Activated CD4-positive, alpha-beta memory T cell treated with anti-CD3 and anti-CD28 coated beads, Interleukin-2, amount 10 ng/mL, durations not matched to agents 7 days and 5 days (primary cell): Measurements from ENCODE around the gene ARID3A. TPM values are rescaled to one million over a fixed set of nuclear protein-coding genes. Genes with fewer than 3 reads are reported as not detected.

Experiments
- CTCF ChIA-PET: fragments of 350-600 bp; sonication (Branson Sonifier 250); formaldehyde crosslinking; loops from one replicate; lab custom pipeline; 2021; ENCODE audit warnings: antibody characterized with exemption, inconsistent platforms; lab: Charles Lee
- POLR2A ChIA-PET: fragments of 350-600 bp; sonication (Branson Sonifier 250); formaldehyde crosslinking; loops from one replicate; lab custom pipeline; 2021; ENCODE audit warnings: antibody characterized with exemption; lab: Charles Lee
- DNase-seq: peaks from one replicate; pipeline ENCODE4 v3.0.0-alpha.2; 2020
- H3K27ac Mint-ChIP-seq: one replicate; pipeline ENCODE4 v1.8.0; 2021; ENCODE audit warnings: mild to moderate bottlenecking, mixed read lengths
- H3K27me3 Mint-ChIP-seq: one replicate; pipeline ENCODE4 v1.8.0; 2021; ENCODE audit warnings: mixed read lengths
- H3K36me3 Mint-ChIP-seq: one replicate; pipeline ENCODE4 v1.8.0; 2021; ENCODE audit warnings: low read depth, mixed read lengths
- H3K4me1 Mint-ChIP-seq: one replicate; pipeline ENCODE4 v1.8.0; 2021; ENCODE audit warnings: mixed read lengths
- H3K4me3 Mint-ChIP-seq: one replicate; pipeline ENCODE4 v1.8.0; 2021; ENCODE audit warnings: mild to moderate bottlenecking, mixed read lengths
- H3K9me3 Mint-ChIP-seq: one replicate; pipeline ENCODE4 v1.8.0; 2021; ENCODE audit warnings: mixed read lengths
- total RNA-seq, 2 experiments: library from RNA; stranded (reverse); gene quantifications; one replicate each; pipeline ENCODE4 v1.2.3, GENCODE V29; 2021

ARID3A gene
- total RNA-seq, 2 experiments from 2014 or later: 32.4 to 34.0 TPM

DNA sequence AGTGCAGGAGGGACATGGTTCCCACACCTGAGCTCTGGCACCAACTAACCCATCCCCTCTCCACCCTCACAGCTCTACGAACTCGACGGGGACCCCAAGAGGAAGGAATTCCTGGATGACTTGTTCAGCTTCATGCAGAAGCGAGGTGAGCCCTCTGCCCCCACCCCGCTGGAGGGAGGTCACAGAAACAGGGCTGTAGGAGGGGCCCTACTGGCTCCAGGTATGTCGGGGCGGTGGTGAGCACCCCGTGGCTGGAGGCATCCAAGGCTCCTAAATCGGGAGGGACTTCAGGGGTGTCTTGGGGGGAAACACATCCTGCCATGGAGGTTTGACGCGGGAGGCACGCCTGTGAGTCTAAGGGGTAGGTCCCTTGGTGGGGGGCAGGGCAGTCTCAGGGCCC is 34.2 kb downstream of the ARID3A start:
- Mint-ChIP-seq H3K4me1 (peaks cover 11% of the 10 kb centered on the region), H3K27ac (no peak overlapping the region), H3K9me3 (peaks cover 2% of the 10 kb centered on the region), H3K36me3 (peaks cover 21% of the 10 kb centered on the region), H3K4me3 (no peak overlapping the region), H3K27me3 (no peaks in the 10 kb centered on the region)
- ChIA-PET POLR2A (no interaction called here), CTCF (no interaction called here)
- no peak for DNase-seq

DNA sequence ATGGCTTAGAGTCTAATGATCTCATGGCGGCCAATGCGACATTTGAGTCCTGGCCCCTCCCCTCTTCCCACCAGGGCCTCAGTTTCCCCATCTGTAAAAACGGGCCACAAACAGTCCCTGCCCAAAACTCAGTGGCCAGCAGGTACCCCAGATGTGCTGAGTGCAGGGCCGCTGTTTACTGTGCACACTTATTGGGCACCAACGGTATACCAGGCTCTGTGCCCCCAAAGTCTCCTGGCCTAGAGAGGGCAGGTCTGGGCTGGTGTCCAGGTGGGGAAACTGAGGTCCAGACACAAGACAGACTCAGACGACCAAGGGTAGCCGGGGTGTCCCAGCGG is 34.7 kb downstream of the ARID3A start:
- no peaks in the 10 kb centered on the region for H3K27me3 Mint-ChIP-seq
- no peak overlapping the region for H3K4me3 Mint-ChIP-seq
- ChIA-PET POLR2A (no interaction called here), CTCF (no interaction called here)
- H3K36me3 Mint-ChIP-seq: peaks cover 26% of the 10 kb centered on the region
- H3K9me3 Mint-ChIP-seq: peaks cover 2% of the 10 kb centered on the region
- H3K27ac Mint-ChIP-seq: no peak overlapping the region
- DNase-seq: no peak
- H3K4me1 Mint-ChIP-seq: peaks cover 15% of the 10 kb centered on the region

DNA sequence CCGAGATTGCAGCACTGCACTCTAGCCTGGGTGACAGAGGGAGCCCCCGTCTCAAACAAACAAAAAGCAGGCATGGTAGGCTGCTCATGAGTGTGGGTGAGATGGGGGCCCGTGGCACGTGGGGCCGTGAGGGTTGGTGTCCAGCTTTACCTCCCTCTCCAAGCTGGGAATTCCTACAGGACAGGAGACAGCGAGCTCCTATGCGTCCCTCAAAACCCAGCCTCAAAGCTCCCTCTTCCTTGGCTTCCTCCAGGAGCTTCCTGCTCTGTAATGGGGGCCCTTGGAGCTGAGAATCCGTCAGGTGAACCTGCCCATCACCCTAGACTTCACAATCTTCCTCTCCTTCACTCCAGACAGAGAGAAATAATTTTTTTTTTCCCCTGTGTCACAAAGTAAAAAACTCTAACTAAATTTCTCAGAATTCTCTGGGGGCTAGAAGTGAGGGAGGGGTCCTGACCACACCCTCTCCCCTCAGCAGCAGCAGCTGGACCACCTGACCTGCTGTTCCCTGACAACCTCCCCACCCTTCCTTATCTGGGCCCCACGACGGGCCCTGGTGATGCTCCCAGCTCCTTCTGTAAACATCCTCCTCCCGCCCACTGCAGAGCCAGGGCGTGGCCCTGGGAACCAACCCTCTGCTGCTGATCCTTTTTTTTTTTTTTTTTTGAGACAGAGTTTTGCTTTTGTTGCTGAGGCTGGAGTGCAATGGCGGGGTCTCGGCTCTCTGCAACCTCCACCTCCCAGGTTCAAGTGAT is 36.2 kb downstream of the ARID3A start:
- Mint-ChIP-seq H3K27ac (peak overlapping the region; percentile 58), H3K4me1 (peaks cover 15% of the 10 kb centered on the region), H3K4me3 (no peak overlapping the region), H3K27me3 (no peaks in the 10 kb centered on the region), H3K36me3 (peaks cover 38% of the 10 kb centered on the region), H3K9me3 (peaks cover 2% of the 10 kb centered on the region)
- no peak for DNase-seq
- CTCF ChIA-PET: interaction anchor here (0.7 kb wide), 1 partner anchor 272 kb away, joined by 5 read pairs; no protein-coding TSS in a partner anchor
- POLR2A ChIA-PET: interaction anchor here (0.5 to 1.0 kb wide), 3 partner anchors 22 to 293 kb away, joined by 3 read pairs; partner anchors contain the start of gene WDR18

DNA sequence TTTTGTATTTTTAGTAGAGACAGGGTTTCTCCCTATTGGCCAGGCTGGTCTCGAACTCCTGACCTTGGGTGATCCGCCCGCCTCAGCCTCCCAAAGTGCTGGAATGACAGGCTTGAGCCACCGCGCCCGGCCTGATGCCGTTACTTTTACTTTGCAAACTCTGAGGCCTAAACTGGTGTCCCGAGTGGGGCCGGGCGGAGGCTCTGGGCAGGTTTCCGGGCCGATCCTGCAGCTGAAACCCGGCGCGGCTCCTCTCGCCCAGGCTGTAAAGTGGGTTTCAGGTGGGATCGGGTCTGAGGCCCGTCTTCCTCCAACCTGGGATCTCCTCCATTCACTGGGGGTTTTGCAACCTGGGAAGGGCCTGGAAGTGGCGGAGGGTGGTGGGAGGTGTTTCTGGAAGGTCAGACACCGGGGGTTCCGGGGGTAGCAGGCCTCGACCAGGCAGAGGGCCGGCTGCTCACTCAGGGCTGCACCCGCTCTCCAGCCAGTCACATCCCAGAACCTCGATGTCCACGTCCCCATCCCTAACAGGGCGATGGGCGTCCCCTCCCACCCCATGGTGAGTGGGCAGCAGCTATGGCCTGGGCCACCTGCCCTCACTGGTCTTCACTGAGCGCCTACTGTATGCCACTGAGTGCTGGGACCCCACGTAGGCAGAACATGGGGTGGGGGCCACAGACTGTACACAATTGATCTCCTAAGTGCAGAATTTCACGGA is 37.0 kb downstream of the ARID3A start:
- Mint-ChIP-seq H3K4me1 (peaks cover 15% of the 10 kb centered on the region), H3K27me3 (no peaks in the 10 kb centered on the region), H3K4me3 (no peak overlapping the region), H3K27ac (no peak overlapping the region), H3K9me3 (peaks cover 2% of the 10 kb centered on the region), H3K36me3 (peaks cover 41% of the 10 kb centered on the region)
- POLR2A ChIA-PET: interaction anchor here (0.9 to 1.0 kb wide), 2 partner anchors 21 to 77 kb away, joined by 3 read pairs; partner anchors contain the start of gene WDR18
- CTCF ChIA-PET: no interaction called here
- no peak for DNase-seq

DNA sequence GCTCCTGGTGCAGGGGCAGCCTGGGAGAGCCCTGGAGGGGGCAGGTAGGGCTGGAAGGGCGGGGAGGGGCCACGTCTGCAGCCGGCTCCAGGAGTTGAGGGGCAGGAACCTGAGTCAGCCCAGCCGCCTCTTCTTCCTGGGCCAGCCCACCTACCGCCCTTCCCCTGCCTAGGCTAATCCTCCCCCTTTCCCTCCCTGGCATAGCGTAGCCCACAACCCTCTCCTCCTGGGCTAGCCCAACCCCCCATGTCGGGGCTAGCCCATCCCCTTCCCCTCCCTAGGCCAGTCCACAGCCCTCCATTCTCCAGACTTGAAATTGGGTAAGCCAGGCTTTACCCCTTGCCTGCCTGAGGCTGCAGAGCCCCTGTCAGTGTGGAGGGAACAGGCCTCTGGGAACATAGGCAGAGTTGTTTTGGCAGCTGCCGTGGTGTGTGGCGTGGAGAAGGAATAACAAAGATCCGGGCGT is 37.7 kb downstream of the ARID3A start:
- H3K36me3 Mint-ChIP-seq: peaks cover 46% of the 10 kb centered on the region
- no peak overlapping the region for H3K27ac Mint-ChIP-seq
- POLR2A ChIA-PET: no interaction called here
- H3K4me1 Mint-ChIP-seq: peaks cover 13% of the 10 kb centered on the region
- peaks cover 2% of the 10 kb centered on the region for H3K9me3 Mint-ChIP-seq
- no peak for DNase-seq
- CTCF ChIA-PET: no interaction called here
- H3K4me3 Mint-ChIP-seq: no peak overlapping the region
- H3K27me3 Mint-ChIP-seq: no peaks in the 10 kb centered on the region

DNA sequence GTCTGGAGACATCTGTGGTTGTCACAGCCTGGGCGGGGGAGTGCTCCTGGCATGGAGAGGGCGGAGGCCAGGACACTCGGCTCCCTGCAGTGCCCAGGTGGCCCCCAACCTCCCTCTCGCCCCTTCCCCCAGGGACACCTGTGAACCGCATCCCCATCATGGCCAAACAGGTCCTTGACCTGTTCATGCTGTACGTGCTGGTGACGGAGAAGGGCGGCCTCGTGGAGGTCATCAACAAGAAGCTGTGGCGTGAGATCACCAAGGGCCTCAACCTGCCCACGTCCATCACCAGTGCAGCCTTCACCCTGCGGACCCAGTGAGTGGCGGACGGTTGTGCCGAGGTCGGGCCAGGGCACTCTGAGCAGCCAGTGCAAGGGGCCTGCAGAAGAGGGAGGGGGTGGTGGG is 38.3 kb downstream of the ARID3A start:
- peaks cover 51% of the 10 kb centered on the region for H3K36me3 Mint-ChIP-seq
- POLR2A ChIA-PET: no interaction called here
- H3K4me3 Mint-ChIP-seq: no peak overlapping the region
- no peak for DNase-seq
- H3K4me1 Mint-ChIP-seq: peaks cover 10% of the 10 kb centered on the region
- no peaks in the 10 kb centered on the region for H3K27me3 Mint-ChIP-seq
- peaks cover 2% of the 10 kb centered on the region for H3K9me3 Mint-ChIP-seq
- CTCF ChIA-PET: no interaction called here
- H3K27ac Mint-ChIP-seq: no peak overlapping the region

DNA sequence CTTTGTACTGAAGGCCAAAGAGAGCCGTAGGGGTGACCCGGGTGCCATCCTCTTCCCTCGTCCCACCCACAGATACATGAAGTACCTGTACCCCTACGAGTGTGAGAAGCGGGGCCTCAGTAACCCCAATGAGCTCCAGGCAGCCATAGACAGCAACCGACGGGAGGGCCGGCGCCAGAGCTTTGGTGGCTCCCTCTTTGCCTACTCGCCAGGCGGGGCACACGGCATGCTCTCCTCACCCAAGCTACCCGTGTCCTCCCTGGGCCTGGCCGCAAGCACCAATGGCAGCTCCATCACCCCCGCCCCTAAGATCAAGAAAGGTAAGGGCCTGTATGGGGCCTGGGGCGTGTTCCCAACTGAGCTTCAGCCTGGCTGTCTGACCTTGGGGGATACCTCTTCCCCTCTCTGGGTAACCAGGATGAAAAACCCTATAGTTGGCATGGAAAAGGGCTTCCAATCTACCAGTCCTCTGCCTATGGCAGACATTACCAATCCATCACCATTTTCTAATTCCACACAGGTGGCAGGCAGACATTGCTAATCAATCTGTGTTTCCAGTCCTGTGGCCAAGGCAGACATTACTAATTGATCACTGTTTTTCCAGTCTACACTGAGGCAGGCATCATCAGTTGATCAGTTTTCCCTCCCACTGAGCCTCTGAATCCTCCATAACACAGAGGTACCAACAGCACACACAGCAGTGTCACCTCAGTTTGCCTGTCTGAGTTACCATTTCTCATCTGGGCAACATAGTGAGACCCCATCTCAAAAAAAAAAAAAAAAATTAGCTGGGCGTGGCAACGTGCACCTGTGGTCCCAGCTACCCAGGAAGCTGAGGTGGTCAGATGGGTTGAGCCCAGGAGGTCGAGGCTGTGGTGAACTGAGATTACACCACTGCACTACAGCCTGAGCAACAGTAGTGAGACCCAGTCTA is 39.2 kb downstream of the ARID3A start:
- Mint-ChIP-seq H3K27me3 (no peaks in the 10 kb centered on the region), H3K4me3 (no peak overlapping the region), H3K9me3 (peaks cover 2% of the 10 kb centered on the region), H3K36me3 (peaks cover 54% of the 10 kb centered on the region), H3K4me1 (peaks cover 10% of the 10 kb centered on the region), H3K27ac (no peak overlapping the region)
- ChIA-PET POLR2A (no interaction called here), CTCF (no interaction called here)
- no peak for DNase-seq

DNA sequence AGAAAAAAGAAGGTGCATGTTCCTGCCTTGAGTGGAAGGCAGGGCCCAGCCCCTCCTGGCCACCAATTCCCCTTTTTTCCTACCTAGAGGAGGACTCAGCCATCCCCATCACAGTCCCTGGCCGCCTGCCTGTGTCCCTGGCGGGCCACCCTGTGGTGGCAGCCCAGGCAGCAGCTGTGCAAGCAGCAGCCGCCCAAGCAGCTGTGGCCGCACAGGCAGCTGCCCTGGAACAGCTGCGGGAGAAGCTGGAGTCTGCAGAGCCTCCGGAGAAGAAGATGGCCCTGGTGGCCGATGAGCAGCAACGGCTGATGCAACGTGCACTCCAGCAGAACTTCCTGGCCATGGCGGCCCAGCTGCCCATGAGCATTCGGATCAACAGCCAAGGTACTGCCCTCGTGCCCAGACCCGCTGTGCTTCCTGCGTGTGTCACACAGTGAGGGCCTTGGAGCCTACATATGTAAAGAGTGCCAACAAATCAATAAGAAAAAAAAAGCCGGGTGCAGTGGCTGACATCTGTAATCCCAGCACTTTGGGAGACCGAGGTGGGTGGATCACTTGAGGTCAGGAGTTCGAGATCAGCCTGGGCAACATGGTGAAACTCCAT is 40.8 kb downstream of the ARID3A start:
- no peak for DNase-seq
- H3K36me3 Mint-ChIP-seq: peaks cover 67% of the 10 kb centered on the region
- H3K4me1 Mint-ChIP-seq: peaks cover 10% of the 10 kb centered on the region
- CTCF ChIA-PET: interaction anchor here (0.6 kb wide), 1 partner anchor 28 kb away, joined by 3 read pairs; no protein-coding TSS in a partner anchor
- no peak overlapping the region for H3K27ac Mint-ChIP-seq
- peaks cover 7% of the 10 kb centered on the region for H3K9me3 Mint-ChIP-seq
- POLR2A ChIA-PET: no interaction called here
- H3K4me3 Mint-ChIP-seq: no peak overlapping the region
- H3K27me3 Mint-ChIP-seq: no peaks in the 10 kb centered on the region

DNA sequence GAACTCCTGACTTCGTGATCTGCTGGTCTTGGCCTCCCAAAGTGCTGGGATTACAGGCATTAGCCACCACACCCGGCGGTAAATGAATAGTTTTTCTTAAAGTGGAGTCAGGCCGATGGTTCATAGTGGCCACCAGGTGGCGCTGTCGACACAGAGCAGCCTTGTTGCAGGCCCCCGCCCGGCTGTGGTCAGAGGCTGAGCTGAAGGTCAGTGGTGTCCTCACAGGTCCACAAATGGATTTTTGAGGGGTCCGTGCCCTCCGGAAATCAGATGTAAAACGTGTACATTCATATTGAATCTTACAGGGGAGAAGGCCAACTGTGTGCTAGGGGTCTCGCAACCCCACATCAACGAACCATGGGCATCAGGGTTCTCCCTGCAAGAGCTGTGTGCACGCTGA is 44.9 kb downstream of the ARID3A start:
- Mint-ChIP-seq H3K27ac (no peak overlapping the region), H3K4me3 (no peak overlapping the region)
- POLR2A ChIA-PET: no interaction called here

DNA sequence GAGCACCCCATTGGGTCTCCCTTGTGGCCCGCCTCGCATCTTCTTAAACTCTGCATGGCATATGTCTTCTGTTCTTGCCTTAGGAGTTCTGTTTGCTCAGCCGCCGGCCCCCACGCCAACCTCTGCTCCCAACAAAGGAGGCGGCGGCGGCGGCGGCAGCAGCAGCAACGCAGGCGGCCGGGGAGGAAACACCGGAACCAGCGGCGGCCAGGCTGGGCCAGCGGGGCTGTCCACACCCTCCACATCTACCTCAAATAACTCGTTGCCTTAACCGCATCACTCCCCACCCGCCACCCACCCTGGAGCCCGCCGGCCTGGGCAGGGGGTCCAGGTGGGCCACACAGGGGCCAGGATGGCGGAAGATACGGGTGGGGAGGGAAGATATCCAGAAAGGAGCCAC is 46.0 kb downstream of the ARID3A start:
- CTCF ChIA-PET: interaction anchor here (2.7 kb wide), 1 partner anchor 10 kb away, joined by 9 read pairs; no protein-coding TSS in a partner anchor
- Mint-ChIP-seq H3K9me3 (peaks cover 5% of the 10 kb centered on the region), H3K36me3 (peaks cover 47% of the 10 kb centered on the region), H3K4me3 (no peak overlapping the region), H3K4me1 (no peaks in the 10 kb centered on the region), H3K27ac (no peak overlapping the region), H3K27me3 (no peaks in the 10 kb centered on the region)
- DNase-seq: no peak
- POLR2A ChIA-PET: no interaction called here

More for the DNA sequence above, 44.9 kb downstream of the ARID3A start:
- H3K36me3 Mint-ChIP-seq: peaks cover 56% of the 10 kb centered on the region
- no peaks in the 10 kb centered on the region for H3K27me3 Mint-ChIP-seq
- H3K9me3 Mint-ChIP-seq: peaks cover 5% of the 10 kb centered on the region
- DNase-seq: no peak
- H3K4me1 Mint-ChIP-seq: no peaks in the 10 kb centered on the region
- CTCF ChIA-PET: interaction anchor here (0.6 to 2.7 kb wide), 5 partner anchors 11 to 201 kb away, joined by 3 to 9 read pairs (median 6); partner anchors contain the start of gene WDR18

DNA sequence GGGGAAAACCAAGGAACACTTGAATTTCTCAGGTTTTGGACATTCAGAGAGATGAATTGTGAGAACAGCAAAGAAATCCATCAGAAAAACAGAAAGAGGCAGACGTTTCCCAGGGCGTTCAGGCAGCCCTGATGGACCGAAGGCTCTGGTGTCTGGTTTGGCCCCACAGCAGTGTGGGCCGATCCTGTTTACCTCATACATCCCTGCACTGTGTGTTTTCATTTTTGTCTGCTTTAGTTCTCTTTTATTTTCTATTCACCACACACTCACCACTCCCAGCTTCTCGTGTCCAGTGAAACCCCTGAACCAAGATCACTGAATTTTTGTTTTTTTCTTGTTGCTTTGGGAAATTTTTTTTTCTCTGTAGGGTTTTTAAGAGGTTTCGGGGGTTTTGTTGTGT is 46.4 kb downstream of the ARID3A start:
- Mint-ChIP-seq H3K4me1 (no peaks in the 10 kb centered on the region), H3K36me3 (peaks cover 43% of the 10 kb centered on the region), H3K27ac (no peak overlapping the region), H3K4me3 (no peak overlapping the region), H3K9me3 (peaks cover 5% of the 10 kb centered on the region), H3K27me3 (no peaks in the 10 kb centered on the region)
- DNase-seq: no peak
- ChIA-PET CTCF (interaction anchor here (0.7 to 2.7 kb wide), 2 partner anchors 10 to 203 kb away, joined by 5 to 9 read pairs; no protein-coding TSS in a partner anchor), POLR2A (interaction anchor here (0.7 kb wide), 1 partner anchor 31 kb away, joined by 3 read pairs; no protein-coding TSS in a partner anchor)
